Bronchial epithelial cell (primary cell): ENCODE results near the gene AURKB. TPM values are rescaled to one million over a fixed set of nuclear protein-coding genes. Genes with fewer than 3 reads are reported as not detected.
A peak's percentile ranks its signal among the peaks of the same experiment; 100 is the strongest.

ENCODE experiments used
- DNase-seq: peaks from one replicate; pipeline ENCODE4 v3.0.0-alpha.2; 2010; ENCODE audit warnings: low read depth
- FAIRE-seq: peaks from 2 replicates; lab custom pipeline; 2011; peaks lifted over from hg19 to GRCh38; lab: Jason Lieb, UNC
- H3K27me3 ChIP-seq: 2 replicates; pipeline ENCODE4 v1.5.1; 2011; ENCODE audit warnings: low read length; ENCODE audit not compliant: control insufficient read depth, insufficient read depth
- H3K36me3 ChIP-seq: 2 replicates; pipeline ENCODE4 v1.5.1; 2011; ENCODE audit warnings: low read length; ENCODE audit not compliant: control insufficient read depth, insufficient read depth
- H3K4me3 ChIP-seq: 2 replicates; pipeline ENCODE4 v1.5.1; 2011; ENCODE audit warnings: mild to moderate bottlenecking, low read depth, low read length, control low read depth
- CTCF ChIP-seq: IDR thresholded peaks from 2 replicates; pipeline ENCODE4 v1.5.1; 2011; ENCODE audit warnings: mild to moderate bottlenecking, moderate library complexity, low read length, control low read depth, inconsistent platforms; ENCODE audit not compliant: insufficient read depth, severe bottlenecking
- total RNA-seq: library from RNA; depleted of rRNA; stranded (reverse); fragments of >200 nt; gene quantifications from 2 replicates; pipeline ENCODE4 v1.2.1, GENCODE V29; 2014

The AURKB gene
- total RNA-seq, 1 donor from 2014 or later: 1.6 TPM

- Histone ChIP-seq H3K4me3 (peak overlapping the region; percentile 70), H3K27me3 (no peaks in the 10 kb centered on the region), H3K36me3 (no peaks in the 10 kb centered on the region)
- peak; percentile 92 for DNase-seq
- peak; percentile 13 for FAIRE-seq
- peak; percentile 44 for TF ChIP-seq CTCF
Measured at GRCh38 chr17:8186787-8187516, 23.4 kb downstream of the AURKB start.

GRCh38 chr17:8186446-8186786 lies 24.0 kb downstream of the AURKB start:
- no peak for DNase-seq
- H3K36me3 ChIP-seq: no peaks in the 10 kb centered on the region
- peak overlapping the region; percentile 70 for H3K4me3 ChIP-seq
- no peak for FAIRE-seq
- no peak for TF ChIP-seq CTCF
- H3K27me3 ChIP-seq: no peaks in the 10 kb centered on the region

- Histone ChIP-seq H3K4me3 (peak overlapping the region; percentile 70), H3K36me3 (no peaks in the 10 kb centered on the region), H3K27me3 (no peaks in the 10 kb centered on the region)
- FAIRE-seq (no peak), DNase-seq (peak; percentile 43)
- no peak for TF ChIP-seq CTCF
Measured at GRCh38 chr17:8185582-8186445, 24.6 kb downstream of the AURKB start.

- DNase-seq (no peak), FAIRE-seq (no peak)
- no peaks in the 10 kb centered on the region for H3K36me3 ChIP-seq
- H3K27me3 ChIP-seq: no peaks in the 10 kb centered on the region
- H3K4me3 ChIP-seq: peak overlapping the region; percentile 63
- no peak for TF ChIP-seq CTCF
Measured at GRCh38 chr17:8176998-8177731, 33.2 kb downstream of the AURKB start.

- FAIRE-seq (no peak), DNase-seq (peak; percentile 77)
Measured at GRCh38 chr17:8176197-8176940, 34.0 kb downstream of the AURKB start, which contains the start of gene TMEM107. Gene TMEM107, minus strand, starts transcription at chr17:8176380. Its CDS starts 94 bp downstream, at chr17:8176286.

More at GRCh38 chr17:8176197-8176940, 34.0 kb downstream of the AURKB start, which contains the start of gene TMEM107:
- TF ChIP-seq CTCF: peak; percentile 22
- no peaks in the 10 kb centered on the region for H3K27me3 ChIP-seq
- H3K36me3 ChIP-seq: no peaks in the 10 kb centered on the region
- H3K4me3 ChIP-seq: peak within 1 kb of the TSS; percentile 63
